HepG2 (cell line): ENCODE results near the gene EPHA4. TPM values are rescaled to one million over a fixed set of nuclear protein-coding genes. Genes with fewer than 3 reads are reported as not detected.

Source experiments
- ATAC-seq: fragments of 200-7000 bp; cut with Tn5 transposase; 3 replicates; pipeline ENCODE4 v1.9.1; 2020; ENCODE audit warnings: mild to moderate bottlenecking, moderate library complexity
- BruUV-seq: library from RNA; stranded (reverse); fragments of 400-500 nt; replicated peaks from 2 replicates; lab custom pipeline; 2021; lab: Mats Ljungman, UMichigan
- CTCF ChIA-PET: fragments of 300-600 bp; formaldehyde crosslinking; extraction: SDS; loops from one replicate; lab custom pipeline; 2021; ENCODE audit warnings: low total read pairs, inconsistent platforms, low intra/inter-chr PET ratio; lab: Yijun Ruan, JAX
- POLR2A ChIA-PET: fragments of 350-600 bp; sonication (Branson Sonifier 250); formaldehyde crosslinking; loops from one replicate; lab custom pipeline; 2020; ENCODE audit warnings: antibody characterized with exemption, inconsistent platforms; lab: Yijun Ruan, JAX
- DNase-seq: peaks from one replicate; pipeline ENCODE4 v3.0.0-alpha.2; 2015; ENCODE audit warnings: low spot score
- FAIRE-seq: peaks from 3 replicates; lab custom pipeline; 2011; peaks lifted over from hg19 to GRCh38; lab: Jason Lieb, UNC
- H2AFZ ChIP-seq: one replicate; pipeline ENCODE4 v1.6.1; 2011; ENCODE audit warnings: low read length, inconsistent platforms
- H3K27ac ChIP-seq: fragments of 300-600 bp; 3 replicates; pipeline ENCODE4 v1.8.0; 2011; ENCODE audit warnings: mixed run types, mild to moderate bottlenecking, mixed read lengths, low read length, inconsistent platforms; ENCODE audit not compliant: insufficient read depth; ENCODE audit errors: extremely low read length
- H3K27me3 ChIP-seq, 2 experiments: fragments of 200-600 bp in 1 of 2; 2 replicates in 1 of 2; 3 replicates in 1 of 2; pipeline versions ENCODE4 v1.6.0 to v1.8.0; 2011; ENCODE audit warnings: low read length in 2 of 2, mild to moderate bottlenecking in 2 of 2, moderate library complexity in 2 of 2, inconsistent platforms in 1 of 2; ENCODE audit not compliant: insufficient read depth in 2 of 2, control insufficient read depth in 1 of 2
- H3K36me3 ChIP-seq, 2 experiments: fragments of 200-600 bp in 1 of 2; replicated peaks in 1 of 2; 2 replicates in 1 of 2; 3 replicates in 1 of 2; pipeline versions ENCODE4 v1.5.1 to v1.8.0; 2011; ENCODE audit warnings: low read length in 2 of 2, inconsistent platforms in 1 of 2; ENCODE audit not compliant: insufficient read depth in 2 of 2, control insufficient read depth in 1 of 2
- H3K4me1 ChIP-seq: 2 replicates; pipeline ENCODE4 v1.5.1; 2012; ENCODE audit warnings: low read length, inconsistent platforms; ENCODE audit not compliant: insufficient read depth
- H3K4me2 ChIP-seq: 2 replicates; pipeline ENCODE4 v1.6.0; 2011; ENCODE audit warnings: low read depth, low read length, inconsistent platforms
- H3K4me3 ChIP-seq, 3 experiments: fragments of 200-600 bp in 1 of 3; sonication (generic), shearing (Covaris generic) in 1 of 3; replicated peaks in 1 of 3; 2 replicates each; pipeline ENCODE4 v1.5.1; 2011 to 2016; ENCODE audit warnings: low read length in 3 of 3, inconsistent platforms in 2 of 3, low read depth in 2 of 3, mild to moderate bottlenecking in 2 of 3, control low read depth in 1 of 3, mixed read lengths in 1 of 3; ENCODE audit not compliant: insufficient read depth in 1 of 3
- H3K79me2 ChIP-seq: one replicate; pipeline ENCODE4 v1.6.1; 2011; ENCODE audit warnings: low read length, inconsistent platforms; ENCODE audit not compliant: insufficient read depth
- H3K9ac ChIP-seq: 2 replicates; pipeline ENCODE4 v1.6.0; 2011; ENCODE audit warnings: mild to moderate bottlenecking, low read depth, low read length, inconsistent platforms; ENCODE audit not compliant: insufficient read depth
- H3K9me3 ChIP-seq: 2 replicates; pipeline ENCODE4 v1.5.1; 2012; ENCODE audit warnings: mild to moderate bottlenecking, low read length
- H4K20me1 ChIP-seq: 2 replicates; pipeline ENCODE4 v1.6.0; 2011; ENCODE audit warnings: inconsistent platforms, mild to moderate bottlenecking, low read length, moderate library complexity; ENCODE audit not compliant: insufficient read depth
- ETV6 ChIP-seq: sonication (generic); formaldehyde crosslinking; conservative IDR thresholded peaks from 2 replicates; pipeline ENCODE4 v1.4.0; 2020; ENCODE audit warnings: missing genetic modification reagents
- GLI4 ChIP-seq: sonication (generic); formaldehyde crosslinking; IDR thresholded peaks from 2 replicates; pipeline ENCODE4 v1.5.1; 2020; ENCODE audit warnings: missing genetic modification reagents, mild to moderate bottlenecking, moderate library complexity, borderline replicate concordance
- HIVEP1 ChIP-seq: sonication (generic); formaldehyde crosslinking; IDR thresholded peaks from 2 replicates; pipeline ENCODE4 v1.4.0; 2020; ENCODE audit warnings: mild to moderate bottlenecking, missing genetic modification reagents
- HOXA3 ChIP-seq: sonication (generic); formaldehyde crosslinking; IDR thresholded peaks from 2 replicates; pipeline ENCODE4 v1.5.0; 2020; ENCODE audit warnings: missing genetic modification reagents
- IRF9 ChIP-seq: sonication (generic); formaldehyde crosslinking; IDR thresholded peaks from 2 replicates; pipeline ENCODE4 v1.8.0; 2022; ENCODE audit warnings: missing genetic modification reagents, mild to moderate bottlenecking, borderline replicate concordance
- NFYC ChIP-seq: IDR thresholded peaks from 2 replicates; pipeline ENCODE4 v1.6.1; 2016; ENCODE audit warnings: missing genetic modification reagents, missing compliant biosample characterization
- NKX3-1 ChIP-seq: sonication (generic); formaldehyde crosslinking; IDR thresholded peaks from 2 replicates; pipeline ENCODE4 v1.5.0; 2020; ENCODE audit warnings: missing genetic modification reagents
- PAWR ChIP-seq: sonication (generic); formaldehyde crosslinking; IDR thresholded peaks from 2 replicates; pipeline ENCODE4 v1.4.0; 2020; ENCODE audit warnings: missing genetic modification reagents, mild to moderate bottlenecking, borderline replicate concordance
- SIN3A ChIP-seq: IDR thresholded peaks from 2 replicates; pipeline ENCODE4 v1.6.1; 2011; ENCODE audit warnings: low read depth, mild to moderate bottlenecking, control low read depth, low read length, borderline replicate concordance
- ZFP91 ChIP-seq: sonication (generic); formaldehyde crosslinking; IDR thresholded peaks from 2 replicates; pipeline ENCODE4 v1.9.0; 2022; ENCODE audit warnings: missing genetic modification reagents, mild to moderate bottlenecking, borderline replicate concordance
- ZNF17 ChIP-seq: sonication (generic); formaldehyde crosslinking; IDR thresholded peaks from 2 replicates; pipeline ENCODE4 v1.5.0; 2020; ENCODE audit warnings: mild to moderate bottlenecking, missing genetic modification reagents
- ZNF180 ChIP-seq: sonication (generic); formaldehyde crosslinking; IDR thresholded peaks from 2 replicates; pipeline ENCODE4 v1.4.0; 2020; ENCODE audit warnings: low read depth, missing genetic modification reagents, borderline replicate concordance
- ZNF350 ChIP-seq: sonication (generic); formaldehyde crosslinking; IDR thresholded peaks from 2 replicates; pipeline ENCODE4 v1.4.0; 2020; ENCODE audit warnings: mild to moderate bottlenecking, low read depth, missing genetic modification reagents, borderline replicate concordance
- ZNF574 ChIP-seq: sonication (generic); formaldehyde crosslinking; IDR thresholded peaks from 2 replicates; pipeline ENCODE4 v1.4.0; 2020; ENCODE audit warnings: missing genetic modification reagents
- ZNF749 ChIP-seq: sonication (generic); formaldehyde crosslinking; IDR thresholded peaks from 2 replicates; pipeline ENCODE4 v1.8.0; 2022; ENCODE audit warnings: mild to moderate bottlenecking, missing genetic modification reagents, moderate library complexity, borderline replicate concordance
- ZNF782 ChIP-seq: sonication (generic); formaldehyde crosslinking; IDR thresholded peaks from 2 replicates; pipeline ENCODE4 v1.4.0; 2020; ENCODE audit warnings: missing genetic modification reagents, mild to moderate bottlenecking, borderline replicate concordance
- ZNF800 ChIP-seq: sonication (generic); formaldehyde crosslinking; IDR thresholded peaks from 2 replicates; pipeline ENCODE4 v1.4.0; 2020; ENCODE audit warnings: missing genetic modification reagents
- WGBS: methylation state at CpG from one replicate; pipeline ENCODE4 v1.1.6; 2017; ENCODE audit warnings: low lambda C conversion rate; 5-methylcytosine and 5-hydroxymethylcytosine counted together
- in situ Hi-C: cut with HindIII; loops from 2 replicates; pipeline ENCODE4 v1.10.0; 2017; ENCODE audit warnings: low pct_unique_long_range_greater_than_20kb; ENCODE audit not compliant: extremely low pct_ligation_motif_present
- intact Hi-C: fragments of 100-400 bp; cut with micrococcal nuclease; formaldehyde crosslinking; loops from one replicate; pipeline ENCODE4 v1.10.0; 2022; ENCODE audit not compliant: unreplicated experiment
- polyA plus RNA-seq, 8 experiments: library from polyadenylated mRNA; depleted of rRNA in 3 of 8; stranded (reverse) in 7 of 8; unstranded in 1 of 8; fragments of >200 nt; fragmentation: Illumina TruSeq in 4 of 8; extraction: Trizol in 4 of 8; gene quantifications; 2 replicates each; pipeline versions ENCODE4 v1.2.1 to v1.2.3, GENCODE V29; 2011 to 2016; ENCODE audit warnings: low read depth in 4 of 8, missing spikeins in 1 of 8, mixed read lengths in 1 of 8; ENCODE audit not compliant: insufficient read depth in 1 of 8
- total RNA-seq, 5 experiments: library from RNA; depleted of rRNA; stranded (reverse); fragments of >200 nt; fragmentation: Illumina TruSeq; extraction: Trizol; gene quantifications; 2 replicates each; pipeline ENCODE4 v1.2.3, GENCODE V29; 2016; ENCODE audit warnings: low read depth in 1 of 5

The EPHA4 gene
- total and polyA plus RNA-seq, 2 of the 13 experiments (the other 11 are each of a cell fraction or from before 2014, with no cell fraction given): not detected

DNA sequence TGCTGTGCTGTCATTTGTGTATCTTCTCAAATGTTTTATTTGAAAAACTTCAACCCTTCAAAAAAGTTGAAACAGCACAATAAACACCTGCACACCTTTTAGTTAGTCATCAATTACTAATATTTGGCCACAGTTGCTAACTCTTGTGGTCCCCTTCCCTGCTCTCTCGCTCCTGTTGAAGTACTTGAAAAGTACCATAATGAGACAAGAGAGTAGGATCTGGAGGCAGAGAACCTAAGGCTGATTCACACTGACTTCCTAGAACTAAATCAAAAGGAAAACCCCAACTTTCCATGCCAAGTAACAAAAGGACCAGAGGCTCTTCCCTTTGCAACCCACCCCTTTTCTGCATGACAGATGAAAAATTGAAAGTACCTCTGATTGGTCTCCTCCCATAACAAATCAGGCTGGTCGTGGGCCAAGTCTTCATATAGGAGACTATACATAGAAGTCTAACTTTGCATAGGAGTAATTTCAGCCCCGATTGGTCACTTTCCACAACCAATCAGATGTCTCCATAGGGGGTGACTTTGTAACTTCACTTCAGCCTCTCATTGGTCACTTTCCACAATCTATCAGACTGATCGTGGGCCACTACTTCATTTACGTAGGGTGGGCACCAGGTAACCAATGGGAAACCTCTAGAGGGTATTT lies 179.7 kb downstream of the EPHA4 start:
- in situ Hi-C loops: no loop called here
- Histone ChIP-seq H3K27me3 (no peaks in the 10 kb centered on the region), H4K20me1 (no peaks in the 10 kb centered on the region), H3K79me2 (no peaks in the 10 kb centered on the region), H3K4me1 (no peaks in the 10 kb centered on the region), H3K4me3 (no peak overlapping the region), H3K4me2 (no peak overlapping the region), H3K27ac (no peak overlapping the region), H3K36me3 (no peaks in the 10 kb centered on the region), H3K9me3 (no peaks in the 10 kb centered on the region), H3K9ac (no peak overlapping the region), H2AFZ (no peak overlapping the region)
- ATAC-seq (no peak), FAIRE-seq (no peak), DNase-seq (no peak)
- POLR2A ChIA-PET: no interaction called here
- under 1% methylated on average over 5 of the region's 5 CpGs for WGBS
- intact Hi-C loops: no loop called here
- no TSS peak for BruUV-seq
- TF ChIP-seq PAWR (CRISPR knock-in tag) (no peak), ZNF180 (no peak), NFYC (no peak), IRF9 (no peak), ZFP91 (CRISPR knock-in tag) (no peak), ZNF574 (CRISPR knock-in tag) (no peak), HIVEP1 (CRISPR knock-in tag) (no peak), ZNF17 (CRISPR knock-in tag) (no peak), ETV6 (CRISPR knock-in tag) (no peak), NKX3-1 (no peak), ZNF782 (CRISPR knock-in tag) (no peak), GLI4 (no peak), ZNF749 (no peak), ZNF350 (CRISPR knock-in tag) (no peak), SIN3A (no peak), HOXA3 (no peak), ZNF800 (no peak)
- CTCF ChIA-PET: no interaction called here
